HFFc6 (cell line): ENCODE measurements around the gene OVOL3. TPM values are rescaled to one million over a fixed set of nuclear protein-coding genes. Genes with fewer than 3 reads are reported as not detected.

Source experiments
- DNase-seq: peaks from one replicate; pipeline ENCODE4 v3.0.0-alpha.2; 2018
- H3K27ac Mint-ChIP-seq: 2 replicates; pipeline ENCODE4 v1.8.0; 2020; ENCODE audit warnings: mild to moderate bottlenecking, mixed read lengths
- H3K27me3 Mint-ChIP-seq: 2 replicates; pipeline ENCODE4 v1.8.0; 2021; ENCODE audit warnings: mild to moderate bottlenecking, moderate library complexity, mixed read lengths; ENCODE audit not compliant: insufficient read depth
- H3K36me3 Mint-ChIP-seq: 2 replicates; pipeline ENCODE4 v1.8.0; 2021; ENCODE audit warnings: low read depth, mixed read lengths
- H3K4me1 Mint-ChIP-seq: 2 replicates; pipeline ENCODE4 v1.8.0; 2020; ENCODE audit warnings: low read depth, mixed read lengths
- H3K4me3 Mint-ChIP-seq: 2 replicates; pipeline ENCODE4 v1.8.0; 2020; ENCODE audit warnings: mild to moderate bottlenecking, moderate library complexity, mixed read lengths
- H3K9me3 Mint-ChIP-seq: 2 replicates; pipeline ENCODE4 v1.8.0; 2020; ENCODE audit warnings: mild to moderate bottlenecking, mixed read lengths
- total RNA-seq, 6 experiments: library from RNA; stranded (reverse); fragmentation: NEBNext Ultra II Directional; extraction: Animal tissue kit (Norgen Biotek cat#: 25700); gene quantifications; 2 replicates in 1 of 6; 3 replicates in 5 of 6; pipeline ENCODE4 v1.2.3, GENCODE V29; 2021
- TF ChIP-seq, protein P1 (sequence below): fragments of 200-600 bp; sonication (generic); IDR thresholded peaks from 2 replicates; pipeline ENCODE4 v1.5.0; 2021; ENCODE audit warnings: antibody characterized with exemption, mild to moderate bottlenecking

Gene OVOL3
- total RNA-seq, 6 experiments from 2014 or later = not detected

DNA sequence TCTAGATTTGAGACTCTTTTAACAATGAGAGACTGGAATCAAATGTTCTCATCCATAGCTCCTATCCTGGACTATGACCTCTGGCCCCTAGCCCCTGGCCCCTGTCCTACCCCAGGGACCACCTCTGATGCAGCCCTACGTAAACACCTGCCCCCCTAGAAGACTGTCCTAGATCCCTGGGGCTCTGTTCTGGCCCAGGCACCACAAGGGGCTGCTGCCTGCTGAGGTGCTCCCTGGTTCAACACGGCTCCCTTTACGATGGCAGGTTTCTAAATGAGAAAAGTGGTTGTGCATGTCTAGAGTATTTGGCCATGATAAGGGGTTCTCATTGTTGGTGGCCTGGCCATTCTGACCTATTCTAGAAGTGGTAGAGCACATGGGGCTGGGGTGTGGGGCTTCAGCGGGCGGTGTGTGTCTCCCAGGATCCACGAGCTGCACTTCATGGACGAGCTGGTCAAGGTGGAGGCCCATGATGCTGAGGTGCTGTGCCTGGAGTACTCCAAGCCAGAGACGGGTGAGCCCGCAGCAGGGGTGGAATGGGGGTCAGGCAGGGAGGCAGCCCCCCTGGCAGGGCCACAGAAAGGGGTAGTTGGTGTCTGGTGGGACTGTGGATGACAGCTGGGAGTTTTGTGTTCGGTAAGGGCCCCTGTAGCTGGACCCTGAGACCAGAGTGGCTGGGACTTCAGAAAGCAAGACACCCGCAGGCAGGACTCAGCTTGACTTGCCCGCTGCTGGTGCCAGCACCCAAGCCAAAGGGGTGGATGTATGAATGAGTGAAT is 26.5 kb upstream of the OVOL3 start:
- Mint-ChIP-seq H3K4me1 (no peaks in the 10 kb centered on the region), H3K36me3 (peaks cover 49% of the 10 kb centered on the region), H3K4me3 (no peak overlapping the region), H3K27ac (no peak overlapping the region), H3K27me3 (no peaks in the 10 kb centered on the region; the same call in none of the 2 replicates), H3K9me3 (no peaks in the 10 kb centered on the region)
- no peak for DNase-seq
- TF ChIP-seq, protein P1, sequence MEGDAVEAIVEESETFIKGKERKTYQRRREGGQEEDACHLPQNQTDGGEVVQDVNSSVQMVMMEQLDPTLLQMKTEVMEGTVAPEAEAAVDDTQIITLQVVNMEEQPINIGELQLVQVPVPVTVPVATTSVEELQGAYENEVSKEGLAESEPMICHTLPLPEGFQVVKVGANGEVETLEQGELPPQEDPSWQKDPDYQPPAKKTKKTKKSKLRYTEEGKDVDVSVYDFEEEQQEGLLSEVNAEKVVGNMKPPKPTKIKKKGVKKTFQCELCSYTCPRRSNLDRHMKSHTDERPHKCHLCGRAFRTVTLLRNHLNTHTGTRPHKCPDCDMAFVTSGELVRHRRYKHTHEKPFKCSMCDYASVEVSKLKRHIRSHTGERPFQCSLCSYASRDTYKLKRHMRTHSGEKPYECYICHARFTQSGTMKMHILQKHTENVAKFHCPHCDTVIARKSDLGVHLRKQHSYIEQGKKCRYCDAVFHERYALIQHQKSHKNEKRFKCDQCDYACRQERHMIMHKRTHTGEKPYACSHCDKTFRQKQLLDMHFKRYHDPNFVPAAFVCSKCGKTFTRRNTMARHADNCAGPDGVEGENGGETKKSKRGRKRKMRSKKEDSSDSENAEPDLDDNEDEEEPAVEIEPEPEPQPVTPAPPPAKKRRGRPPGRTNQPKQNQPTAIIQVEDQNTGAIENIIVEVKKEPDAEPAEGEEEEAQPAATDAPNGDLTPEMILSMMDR = no peak

DNA sequence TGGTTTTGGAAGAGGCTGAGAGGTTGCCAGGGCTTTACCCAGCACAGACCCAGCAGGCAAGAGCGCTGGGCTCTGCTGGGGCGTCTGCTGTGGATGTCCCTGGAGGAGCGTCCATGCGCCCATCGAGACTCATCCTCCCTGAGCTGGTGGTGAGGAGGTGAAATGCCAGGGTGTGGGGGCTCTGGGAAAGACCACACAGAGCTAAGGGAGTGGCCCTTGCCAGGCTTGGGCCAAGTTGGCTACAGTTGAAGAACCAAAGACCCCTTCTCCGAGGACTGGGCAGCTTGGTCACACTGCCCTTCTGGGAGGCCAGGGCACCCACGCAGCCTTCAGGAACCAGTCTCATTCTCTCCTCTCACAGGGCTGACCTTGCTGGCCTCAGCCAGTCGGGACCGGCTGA is 24.6 kb upstream of the OVOL3 start:
- Mint-ChIP-seq H3K4me1 (no peaks in the 10 kb centered on the region), H3K27me3 (no peaks in the 10 kb centered on the region; the same call in none of the 2 replicates), H3K36me3 (peaks cover 43% of the 10 kb centered on the region), H3K4me3 (no peak overlapping the region), H3K9me3 (no peaks in the 10 kb centered on the region), H3K27ac (no peak overlapping the region)
- TF ChIP-seq, protein P1 = no peak
- no peak for DNase-seq

DNA sequence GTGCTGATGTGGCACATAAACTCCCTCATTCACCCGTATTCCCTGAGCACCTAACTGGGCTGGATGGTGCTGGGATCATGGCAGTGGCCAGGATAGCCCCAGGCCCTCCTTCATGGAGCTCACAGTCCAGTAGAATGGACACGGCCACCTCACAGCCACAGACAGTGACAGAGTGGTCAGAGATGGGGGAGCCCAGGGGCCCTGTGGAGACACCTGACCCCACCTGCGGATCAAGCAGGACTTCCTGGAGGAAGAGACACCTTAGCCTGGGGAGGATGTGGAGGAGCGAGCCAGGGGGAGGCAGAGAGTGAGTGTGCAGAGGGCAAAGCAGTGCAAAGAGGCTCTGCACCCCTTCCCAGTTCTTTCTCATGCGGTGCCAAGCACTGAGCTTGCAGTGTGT is 21.1 kb upstream of the OVOL3 start:
- TF ChIP-seq, protein P1 = no peak
- Mint-ChIP-seq H3K4me1 (no peaks in the 10 kb centered on the region), H3K36me3 (peaks cover 27% of the 10 kb centered on the region), H3K27ac (no peak overlapping the region), H3K4me3 (no peak overlapping the region), H3K27me3 (no peaks in the 10 kb centered on the region; the same call in none of the 2 replicates), H3K9me3 (no peaks in the 10 kb centered on the region)
- no peak for DNase-seq

DNA sequence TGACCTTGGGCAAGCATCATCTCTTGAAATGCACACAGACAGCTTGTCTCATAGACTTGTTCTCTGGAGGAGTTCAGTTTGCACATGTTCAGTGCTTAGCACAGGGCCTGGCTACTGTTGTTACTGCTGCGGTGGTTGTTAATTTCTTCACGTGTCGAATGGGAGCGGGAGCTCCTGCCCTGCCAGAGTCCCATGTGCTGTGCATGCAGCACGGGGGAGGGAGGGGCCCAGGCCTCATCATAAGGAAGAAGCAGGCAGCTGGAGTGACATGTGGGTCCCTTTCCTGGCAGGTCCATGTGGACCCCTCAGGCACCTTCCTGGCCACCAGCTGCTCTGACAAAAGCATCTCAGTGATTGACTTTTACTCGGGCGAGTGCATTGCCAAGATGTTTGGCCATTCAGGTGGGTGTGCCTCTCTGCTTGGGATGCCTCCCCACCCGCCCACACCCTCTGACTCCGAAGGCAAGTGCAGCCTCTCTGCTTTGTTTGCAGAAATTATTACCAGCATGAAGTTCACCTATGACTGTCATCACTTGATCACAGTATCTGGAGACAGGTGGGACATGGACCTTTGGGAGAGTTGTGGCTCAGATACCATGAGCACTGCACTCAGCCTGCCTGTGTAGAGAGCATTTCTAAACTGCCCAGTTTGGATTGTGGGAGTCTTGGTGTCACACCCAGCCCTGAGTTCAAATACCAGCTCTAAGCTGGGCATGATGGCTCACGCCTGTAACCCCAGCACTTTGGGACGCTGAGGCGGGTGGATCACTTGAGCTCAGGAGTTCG is 19.8 kb upstream of the OVOL3 start:
- no peaks in the 10 kb centered on the region for H3K9me3 Mint-ChIP-seq
- TF ChIP-seq, protein P1 = no peak
- H3K27ac Mint-ChIP-seq = no peak overlapping the region
- H3K4me1 Mint-ChIP-seq = no peaks in the 10 kb centered on the region
- H3K4me3 Mint-ChIP-seq = no peak overlapping the region
- H3K27me3 Mint-ChIP-seq = no peaks in the 10 kb centered on the region; the same call in none of the 2 replicates
- H3K36me3 Mint-ChIP-seq = peaks cover 20% of the 10 kb centered on the region
- DNase-seq = no peak

DNA sequence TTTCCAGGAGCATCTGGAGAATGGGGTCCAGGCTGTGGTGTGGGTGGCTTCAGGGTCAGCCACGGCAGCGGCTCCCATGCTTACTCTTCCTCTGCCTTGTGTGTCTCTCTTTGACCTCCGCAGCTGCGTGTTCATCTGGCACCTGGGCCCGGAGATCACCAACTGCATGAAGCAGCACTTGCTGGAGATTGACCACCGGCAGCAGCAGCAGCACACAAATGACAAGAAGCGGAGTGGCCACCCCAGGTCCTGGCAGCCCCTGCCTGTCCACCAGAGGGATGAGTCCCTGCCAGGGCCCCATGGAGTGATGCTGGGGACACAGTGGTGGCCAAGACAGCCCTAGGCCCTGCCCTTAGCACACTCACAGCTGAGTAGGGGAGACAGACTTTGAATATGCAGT is 18.4 kb upstream of the OVOL3 start:
- DNase-seq = no peak
- H3K36me3 Mint-ChIP-seq = peaks cover 28% of the 10 kb centered on the region
- no peaks in the 10 kb centered on the region for H3K4me1 Mint-ChIP-seq
- no peak overlapping the region for H3K4me3 Mint-ChIP-seq
- H3K27me3 Mint-ChIP-seq = no peaks in the 10 kb centered on the region; the same call in none of the 2 replicates
- no peak overlapping the region for H3K27ac Mint-ChIP-seq
- TF ChIP-seq, protein P1 = no peak
- H3K9me3 Mint-ChIP-seq = no peaks in the 10 kb centered on the region
